Muscle layer of duodenum (tissue), 2 donors: ENCODE measurements around the gene ATPAF1.

ENCODE experiments used
- H3K27ac ChIP-seq: one replicate; pipeline ENCODE4 v1.7.0; 2013; ENCODE audit warnings: mild to moderate bottlenecking, low read length
- H3K27me3 ChIP-seq: one replicate; pipeline ENCODE4 v1.7.0; 2013; ENCODE audit warnings: low read depth, mild to moderate bottlenecking, control low read depth, low read length
- H3K36me3 ChIP-seq, 2 donors: one replicate each; pipeline ENCODE4 v1.7.0; 2013; ENCODE audit warnings: low read length in 2 of 2, control low read depth in 1 of 2, mild to moderate bottlenecking in 1 of 2; ENCODE audit not compliant: insufficient read depth in 2 of 2, control insufficient read depth in 1 of 2
- H3K4me1 ChIP-seq, 2 donors: one replicate each; pipeline ENCODE4 v1.7.0; 2013; ENCODE audit warnings: low read length in 2 of 2, mild to moderate bottlenecking in 2 of 2, control low read depth in 1 of 2, moderate library complexity in 1 of 2; ENCODE audit not compliant: insufficient read depth in 2 of 2, control insufficient read depth in 1 of 2
- H3K4me3 ChIP-seq, 2 donors: one replicate each; pipeline ENCODE4 v1.7.0; 2013; ENCODE audit warnings: low read length in 2 of 2, low read depth in 1 of 2, mild to moderate bottlenecking in 1 of 2
- H3K9me3 ChIP-seq, 2 donors: one replicate each; pipeline ENCODE4 v1.7.0; 2013; ENCODE audit warnings: low read length in 2 of 2, control low read depth in 1 of 2, mild to moderate bottlenecking in 1 of 2; ENCODE audit not compliant: control insufficient read depth in 1 of 2
- donor health status: healthy.

ATPAF1 gene

GRCh38 chr1:46614604-46614984 lies 53.6 kb downstream of the ATPAF1 start:
- H3K9me3 ChIP-seq: no peaks in the 10 kb centered on the region
- peaks cover 5 to 10% of the 10 kb centered on the region in 2 donors for H3K36me3 ChIP-seq
- H3K4me3 ChIP-seq: peak overlapping the region in 1 of 2 donors; percentile 81
- no peaks in the 10 kb centered on the region for H3K27me3 ChIP-seq
- peak overlapping the region; percentile 42 for H3K27ac ChIP-seq
- peaks cover 23 to 53% of the 10 kb centered on the region in 2 donors for H3K4me1 ChIP-seq

DNA sequence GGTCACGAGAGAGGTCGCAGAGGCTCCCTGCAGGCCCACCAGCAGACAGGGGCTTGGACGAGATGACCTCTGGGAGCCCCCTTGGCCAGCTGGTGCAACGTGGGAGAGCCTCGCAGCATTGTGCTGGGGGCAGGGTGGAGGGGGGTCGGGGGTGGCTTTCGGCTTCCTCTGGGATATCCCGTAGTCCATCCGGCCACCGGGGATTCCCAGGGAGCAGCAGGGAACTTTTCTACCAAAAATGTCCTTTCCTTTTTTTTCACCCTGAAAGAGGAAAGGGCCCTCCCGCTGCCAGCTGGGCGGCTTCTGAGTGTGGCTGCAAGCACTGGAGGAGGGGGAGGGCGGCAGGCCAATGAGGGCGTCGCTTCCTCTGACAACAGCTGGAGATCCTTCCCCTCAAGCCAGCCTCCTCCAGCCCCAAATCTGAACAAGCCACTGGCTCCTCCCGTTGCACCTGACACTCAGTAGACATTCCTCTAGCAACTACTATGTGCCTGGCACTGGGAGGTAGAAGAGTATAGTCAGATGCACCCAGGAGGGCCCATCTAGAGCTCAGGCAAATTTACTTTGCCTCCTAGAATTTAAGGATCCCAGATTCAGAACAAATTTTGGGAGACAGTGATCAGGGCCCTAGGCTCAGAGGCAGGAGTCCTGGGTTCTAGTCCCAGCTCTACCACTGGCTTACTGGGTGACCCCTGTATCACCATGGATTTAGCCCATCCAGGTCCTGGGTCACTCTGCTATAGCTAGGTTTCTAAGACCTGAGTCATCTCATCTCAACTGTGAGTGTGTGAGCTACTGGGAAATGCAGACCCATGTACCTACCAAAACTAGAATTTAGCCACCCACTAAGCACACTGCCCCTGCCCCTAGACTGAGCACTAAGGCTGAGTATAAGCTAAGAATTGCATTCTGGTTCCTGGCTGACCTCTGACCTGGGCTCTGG lies 54.2 kb downstream of the ATPAF1 start:
- no peaks in the 10 kb centered on the region for H3K27me3 ChIP-seq
- H3K4me1 ChIP-seq: peaks cover 23 to 53% of the 10 kb centered on the region in 2 donors
- H3K27ac ChIP-seq: peak overlapping the region; percentile 42
- peak overlapping the region; percentile 9 to 81 for H3K4me3 ChIP-seq
- H3K9me3 ChIP-seq: no peaks in the 10 kb centered on the region
- peaks cover 11 to 17% of the 10 kb centered on the region in 2 donors for H3K36me3 ChIP-seq

DNA sequence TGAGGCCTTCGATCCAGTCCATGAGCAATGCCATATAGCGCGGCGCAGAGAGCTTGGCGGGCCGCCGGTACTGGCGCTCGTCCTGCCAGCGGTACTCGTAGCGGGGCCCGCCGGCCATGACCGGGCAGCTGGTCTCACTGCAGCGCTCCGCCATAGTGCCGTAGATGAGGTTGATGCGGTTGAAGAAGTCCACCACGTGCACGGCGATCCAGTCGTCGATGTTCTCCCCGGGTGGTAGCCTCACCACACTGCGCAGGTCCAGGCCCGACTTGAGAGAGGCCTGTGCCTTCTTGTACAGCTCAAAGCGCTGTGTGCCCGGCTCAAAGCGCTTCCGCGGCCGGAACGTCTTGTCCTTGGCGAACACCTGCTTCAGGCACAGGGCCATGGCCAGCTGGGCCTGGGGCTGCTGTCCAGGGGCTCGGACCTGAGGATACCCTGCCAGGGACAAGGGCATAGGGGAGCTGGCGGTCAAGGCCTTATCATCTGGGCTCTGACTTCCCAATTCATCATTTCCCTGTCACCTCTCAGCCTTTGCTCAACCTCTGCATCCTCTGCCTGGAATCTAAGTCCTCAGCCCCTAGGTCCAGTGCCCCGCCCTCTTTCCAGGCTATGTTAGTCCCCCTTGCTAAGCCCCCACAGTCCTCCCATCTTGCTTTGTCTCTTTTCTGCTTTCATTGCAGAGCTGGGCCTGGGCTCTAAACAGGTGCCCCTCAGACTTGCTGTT lies 55.1 kb downstream of the ATPAF1 start:
- Histone ChIP-seq H3K27me3 (no peaks in the 10 kb centered on the region), H3K9me3 (no peaks in the 10 kb centered on the region), H3K4me3 (peak overlapping the region; percentile 9 to 81), H3K27ac (no peak overlapping the region), H3K36me3 (peaks cover 19 to 25% of the 10 kb centered on the region in 2 donors), H3K4me1 (peaks cover 23 to 53% of the 10 kb centered on the region in 2 donors)

GRCh38 chr1:46611691-46612221 lies 56.4 kb downstream of the ATPAF1 start:
- Histone ChIP-seq H3K36me3 (peaks cover 21 to 28% of the 10 kb centered on the region in 2 donors), H3K27ac (no peak overlapping the region)

GRCh38 chr1:46607345-46608130 lies 60.6 kb downstream of the ATPAF1 start:
- Histone ChIP-seq H3K36me3 (peaks cover 21 to 28% of the 10 kb centered on the region in 2 donors), H3K4me1 (peaks cover 6 to 25% of the 10 kb centered on the region in 2 donors)

More at GRCh38 chr1:46611691-46612221, 56.4 kb downstream of the ATPAF1 start:
- H3K27me3 ChIP-seq: no peaks in the 10 kb centered on the region
- H3K4me3 ChIP-seq: peak overlapping the region in 1 of 2 donors; percentile 8
- peaks cover 23 to 48% of the 10 kb centered on the region in 2 donors for H3K4me1 ChIP-seq
- no peaks in the 10 kb centered on the region for H3K9me3 ChIP-seq

GRCh38 chr1:46606255-46606965 lies 61.8 kb downstream of the ATPAF1 start:
- peaks cover 21 to 24% of the 10 kb centered on the region in 2 donors for H3K36me3 ChIP-seq
- H3K27me3 ChIP-seq: no peaks in the 10 kb centered on the region
- H3K4me3 ChIP-seq: no peak overlapping the region
- no peak overlapping the region for H3K27ac ChIP-seq
- no peaks in the 10 kb centered on the region for H3K9me3 ChIP-seq
- H3K4me1 ChIP-seq: peaks cover 6 to 20% of the 10 kb centered on the region in 2 donors

More at GRCh38 chr1:46607345-46608130, 60.6 kb downstream of the ATPAF1 start:
- no peak overlapping the region for H3K4me3 ChIP-seq
- no peaks in the 10 kb centered on the region for H3K27me3 ChIP-seq
- H3K9me3 ChIP-seq: no peaks in the 10 kb centered on the region
- H3K27ac ChIP-seq: no peak overlapping the region

DNA sequence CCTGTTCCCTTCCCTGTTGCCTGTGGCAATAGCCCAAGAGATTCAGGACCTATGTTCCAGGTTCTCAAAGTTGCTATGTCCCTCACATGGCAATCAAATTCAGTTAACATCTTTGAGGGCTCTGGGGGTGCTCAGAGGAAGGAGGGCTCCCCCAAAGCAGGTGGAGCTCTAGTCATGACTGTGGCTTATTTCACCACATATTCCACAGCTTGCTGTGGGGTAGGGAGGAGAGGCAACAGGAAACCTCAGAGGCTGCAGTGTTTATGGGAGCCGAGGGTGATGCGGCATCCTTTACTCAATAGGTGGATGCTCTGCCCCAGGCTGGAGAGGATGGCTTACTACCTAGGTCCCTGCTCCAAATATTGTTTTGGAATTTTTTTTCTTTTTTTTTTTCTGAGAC lies 62.9 kb downstream of the ATPAF1 start:
- Histone ChIP-seq H3K9me3 (no peaks in the 10 kb centered on the region), H3K36me3 (peaks cover 21 to 24% of the 10 kb centered on the region in 2 donors), H3K27me3 (no peaks in the 10 kb centered on the region), H3K4me3 (no peak overlapping the region), H3K4me1 (peaks cover 6 to 19% of the 10 kb centered on the region in 2 donors), H3K27ac (no peak overlapping the region)

DNA sequence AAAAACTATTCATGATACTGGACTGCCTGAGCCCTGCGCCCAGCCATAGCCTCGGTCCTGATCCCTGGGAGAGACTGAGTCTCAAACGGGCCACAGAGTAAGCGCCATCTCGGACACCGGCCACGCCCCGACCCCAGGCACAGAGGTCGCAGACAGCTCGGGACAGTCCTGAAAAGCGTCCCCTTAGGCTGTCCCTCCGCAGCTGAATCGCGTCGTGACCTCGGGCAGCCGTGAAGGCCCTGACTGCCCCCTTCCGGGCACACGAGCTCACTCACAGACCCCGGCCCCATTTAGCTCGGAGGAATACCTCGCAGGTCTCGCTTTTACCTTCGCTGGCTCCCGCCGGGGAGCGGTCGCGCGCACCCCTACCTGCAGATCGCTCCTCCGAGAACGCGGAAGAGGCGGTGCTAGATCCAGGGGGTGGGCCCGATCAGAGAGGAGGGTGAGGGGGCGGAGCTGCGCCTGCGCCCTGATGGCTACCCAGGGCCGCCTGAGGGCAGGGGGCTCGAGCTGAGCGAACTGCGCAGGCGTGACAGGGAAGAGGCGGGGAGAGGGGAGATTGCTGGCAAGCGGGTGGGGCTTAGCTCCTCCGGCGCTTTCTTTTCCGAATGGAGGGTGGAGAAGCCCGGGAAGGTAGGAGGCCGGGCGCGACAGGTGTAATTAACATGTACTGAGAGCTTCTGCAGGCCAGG lies 64.2 kb downstream of the ATPAF1 start, which contains the start of gene MKNK1:
Gene MKNK1, minus strand, starts transcription at position 411 of the 692 bp plus-strand sequence. CDS start 20,941 bp downstream, outside the sequence.
- H3K36me3 ChIP-seq: peaks cover 11 to 12% of the 10 kb centered on the region in 2 donors

GRCh38 chr1:46603481-46603857 lies 64.7 kb downstream of the ATPAF1 start:
- peaks cover 11 to 37% of the 10 kb centered on the region in 2 donors for H3K4me1 ChIP-seq
- H3K27me3 ChIP-seq: no peaks in the 10 kb centered on the region
- peak overlapping the region; percentile 81 for H3K27ac ChIP-seq
- peak overlapping the region; percentile 87 to 89 for H3K4me3 ChIP-seq
- peaks cover 6 to 7% of the 10 kb centered on the region in 2 donors for H3K36me3 ChIP-seq
- no peaks in the 10 kb centered on the region for H3K9me3 ChIP-seq

More for the DNA sequence above, 64.2 kb downstream of the ATPAF1 start, which contains the start of gene MKNK1:
- peak within 1 kb of the TSS; percentile 87 to 89 for H3K4me3 ChIP-seq
- no peaks in the 10 kb centered on the region for H3K27me3 ChIP-seq
- no peaks in the 10 kb centered on the region for H3K9me3 ChIP-seq
- peak within 1 kb of the TSS; percentile 81 for H3K27ac ChIP-seq
- H3K4me1 ChIP-seq: peaks cover 7 to 31% of the 10 kb centered on the region in 2 donors
